HEK293T (cell line): ENCODE results near the gene ZFR2.

Experiments used
- ARNT ChIP-seq: fragments of 450-650 bp; IDR thresholded peaks from 2 replicates; pipeline ENCODE4 v1.6.1; 2017; ENCODE audit warnings: mild to moderate bottlenecking
- BHLHE40 ChIP-seq: fragments of 450-650 bp; IDR thresholded peaks from 2 replicates; pipeline ENCODE4 v1.6.1; 2016; ENCODE audit warnings: mild to moderate bottlenecking, moderate library complexity, borderline replicate concordance
- FOXK2 ChIP-seq: fragments of 450-650 bp; IDR thresholded peaks from 2 replicates; pipeline ENCODE4 v1.6.1; 2016; ENCODE audit warnings: mild to moderate bottlenecking
- LEF1 ChIP-seq: fragments of 450-650 bp; IDR thresholded peaks from 2 replicates; pipeline ENCODE4 v1.6.1; 2017; ENCODE audit warnings: mild to moderate bottlenecking, borderline replicate concordance
- NFRKB ChIP-seq: fragments of 450-650 bp; IDR thresholded peaks from 2 replicates; pipeline ENCODE4 v1.6.1; 2016; ENCODE audit warnings: mild to moderate bottlenecking, moderate library complexity
- PKNOX1 ChIP-seq: fragments of 450-650 bp; IDR thresholded peaks from 2 replicates; pipeline ENCODE4 v1.6.1; 2016
- TARDBP ChIP-seq: fragments of 450-650 bp; IDR thresholded peaks from 2 replicates; pipeline ENCODE4 v1.6.1; 2016
- ZNF384 ChIP-seq: fragments of 450-650 bp; IDR thresholded peaks from 2 replicates; pipeline ENCODE4 v1.6.1; 2016

DNA sequence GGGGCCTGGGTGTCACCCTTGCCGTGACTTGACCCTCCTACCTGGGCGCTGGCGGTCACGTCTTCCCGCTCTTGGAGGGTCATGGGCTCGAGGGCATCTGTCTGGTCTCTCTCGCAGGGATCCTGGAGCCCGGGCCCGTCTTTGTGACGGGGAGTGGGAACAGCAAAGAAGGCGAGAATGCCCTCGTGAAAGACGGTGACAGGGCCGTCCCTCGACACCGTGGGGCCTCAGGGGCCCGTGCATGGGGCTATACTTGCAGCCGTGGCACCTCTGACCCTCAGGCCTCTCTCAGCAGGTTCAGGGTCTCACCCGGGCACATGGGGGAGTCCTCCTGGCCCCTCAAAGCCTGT lies 61.7 kb downstream of the ZFR2 start:
- TF ChIP-seq ARNT (no peak), FOXK2 (no peak), ZNF384 (no peak), TARDBP (no peak), NFRKB (no peak), BHLHE40 (no peak), LEF1 (no peak), PKNOX1 (no peak)
